Mesodermal cell (in vitro differentiated cells): ENCODE measurements around the gene RNU6-9.

Experiments used
- H3K27ac ChIP-seq: 2 replicates; pipeline ENCODE4 v1.7.0; 2013; ENCODE audit warnings: mild to moderate bottlenecking, low read depth, low read length, moderate library complexity; ENCODE audit not compliant: severe bottlenecking
- H3K36me3 ChIP-seq: 2 replicates; pipeline ENCODE4 v1.7.1; 2013; ENCODE audit warnings: mild to moderate bottlenecking, low read length, moderate library complexity; ENCODE audit not compliant: control insufficient read depth, insufficient read depth
- H3K4me1 ChIP-seq: one replicate; pipeline ENCODE4 v1.7.1; 2013; ENCODE audit warnings: mild to moderate bottlenecking, low read length; ENCODE audit not compliant: insufficient read depth, control insufficient read depth, poor library complexity, severe bottlenecking
- H3K4me3 ChIP-seq: 2 replicates; pipeline ENCODE4 v1.7.0; 2013; ENCODE audit warnings: low read length, control low read depth, mild to moderate bottlenecking; ENCODE audit not compliant: insufficient read depth, poor library complexity, severe bottlenecking; ENCODE audit errors: extremely low read depth
- H3K9me3 ChIP-seq: 2 replicates; pipeline ENCODE4 v1.7.1; 2013; ENCODE audit warnings: mild to moderate bottlenecking, low read length, moderate library complexity; ENCODE audit not compliant: control insufficient read depth
- WGBS, 2 experiments: methylation state at CpG; one replicate each; pipeline ENCODE4 v1.1.5; 2013; ENCODE audit warnings: missing lambda C conversion rate in 2 of 2; ENCODE audit not compliant: insufficient coverage in 2 of 2; 5-methylcytosine and 5-hydroxymethylcytosine counted together

The RNU6-9 gene

DNA sequence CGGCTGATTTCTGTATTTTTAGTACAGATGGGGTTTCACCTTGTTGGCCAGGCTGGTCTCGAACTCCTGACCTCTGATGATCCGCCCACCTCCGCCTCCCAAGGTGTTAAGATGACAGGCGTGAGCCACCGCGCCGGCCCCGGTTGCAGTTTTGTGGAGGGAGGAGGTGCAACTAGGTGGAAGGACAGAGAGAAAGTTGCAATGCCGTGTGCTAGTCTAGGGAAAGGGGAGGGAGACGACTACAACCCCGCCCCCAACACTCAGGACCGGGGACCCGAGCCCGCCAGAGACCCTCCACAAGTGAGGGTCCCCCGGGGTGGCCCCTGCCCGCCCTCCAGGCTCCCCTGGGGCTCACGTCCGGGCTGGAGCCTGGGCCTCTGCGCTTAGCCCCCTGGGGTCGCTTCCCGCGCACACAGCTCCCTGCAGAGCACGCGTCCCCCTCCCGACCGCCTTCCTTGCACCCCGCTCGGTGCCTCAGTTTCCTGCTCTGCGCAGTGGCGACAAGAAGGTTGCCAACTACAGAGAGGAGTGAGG is 31.3 kb downstream of the RNU6-9 start:
- Histone ChIP-seq H3K4me1 (peaks cover 4% of the 10 kb centered on the region), H3K4me3 (peak overlapping the region; percentile 99), H3K36me3 (peaks cover 22% of the 10 kb centered on the region), H3K27ac (peak overlapping the region; percentile 95), H3K9me3 (no peaks in the 10 kb centered on the region)
- 8 to 16% methylated on average over 24 to 26 of the region's 31 CpGs for WGBS, 2 experiments

DNA sequence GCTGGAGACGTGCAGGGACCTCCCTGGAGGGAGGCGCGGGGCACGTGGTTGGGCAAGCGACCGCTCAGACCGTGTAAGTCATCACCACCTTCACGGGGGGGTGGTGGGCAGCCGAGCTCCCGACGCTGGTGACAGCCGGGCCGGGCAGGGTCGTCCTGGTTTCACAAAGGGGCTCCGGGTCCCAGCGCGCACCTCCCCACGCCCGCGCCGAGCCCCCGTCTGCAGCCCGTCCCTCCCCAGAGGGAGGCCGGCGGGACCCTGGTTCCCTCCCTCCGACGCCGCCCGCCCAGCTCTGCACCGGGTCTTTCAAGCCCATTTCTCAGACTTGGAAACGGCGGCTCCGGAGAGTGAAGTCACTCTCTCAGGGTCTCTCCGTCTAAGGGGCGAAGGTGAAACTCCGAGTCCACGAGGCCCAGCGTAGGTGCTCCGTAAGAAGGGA is 31.8 kb downstream of the RNU6-9 start:
- WGBS, 2 experiments, result 1% methylated on average over 34 to 35 of the region's 39 CpGs
- peaks cover 27% of the 10 kb centered on the region for H3K36me3 ChIP-seq
- peaks cover 4% of the 10 kb centered on the region for H3K4me1 ChIP-seq
- peak overlapping the region; percentile 95 for H3K27ac ChIP-seq
- no peaks in the 10 kb centered on the region for H3K9me3 ChIP-seq
- peak overlapping the region; percentile 99 for H3K4me3 ChIP-seq

DNA sequence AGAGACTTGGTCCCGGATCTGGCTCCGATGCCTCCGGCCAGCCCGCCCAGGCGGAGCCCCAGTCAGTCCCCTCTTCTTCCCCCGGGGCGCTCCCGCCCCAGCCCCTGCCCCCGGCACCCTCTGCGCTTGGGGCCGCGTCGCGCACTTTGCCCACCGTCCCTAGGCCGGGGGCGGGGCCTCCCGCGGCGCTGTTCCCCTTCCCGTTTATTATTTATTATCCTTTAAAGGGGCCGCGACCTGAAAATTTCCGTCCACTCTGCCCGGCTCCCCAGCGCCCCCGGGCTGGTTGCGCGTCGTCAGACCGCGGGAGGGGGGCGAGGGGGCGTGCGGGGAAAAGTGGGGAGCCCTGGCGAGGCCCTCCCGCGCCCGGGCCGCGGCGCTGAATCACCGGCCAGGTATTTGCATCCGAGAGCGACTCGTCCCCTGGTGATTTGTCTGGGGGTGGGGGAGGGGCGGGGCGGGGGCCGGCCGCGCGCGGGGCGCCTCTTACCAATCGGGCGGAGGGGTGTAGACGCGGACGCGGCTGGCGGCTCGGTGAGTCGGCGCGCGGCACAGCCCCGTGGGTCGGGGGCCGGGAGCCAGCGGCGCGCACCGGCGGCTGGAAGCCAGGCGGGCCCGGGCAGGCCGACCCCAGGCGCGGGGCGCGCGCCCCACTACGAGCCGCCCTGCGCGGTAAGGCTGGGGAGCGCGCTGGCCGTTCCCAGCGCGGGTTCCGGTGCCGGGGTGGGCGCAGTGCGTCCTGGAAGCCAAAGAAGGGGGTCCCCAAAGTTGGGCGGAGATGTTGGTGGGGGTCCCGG is 32.4 kb downstream of the RNU6-9 start, which contains the start of gene ARID3A:
ARID3A (plus strand) TSS at position 510 of the 797 bp plus-strand sequence. CDS start 3,494 bp downstream, outside the sequence.
- H3K4me3 ChIP-seq, result peak within 1 kb of the TSS; percentile 99
- peak within 1 kb of the TSS; percentile 95 for H3K27ac ChIP-seq
- no peaks in the 10 kb centered on the region for H3K9me3 ChIP-seq
- 0% methylated on average over 46 to 71 of the region's 97 CpGs for WGBS, 2 experiments
- peaks cover 4% of the 10 kb centered on the region for H3K4me1 ChIP-seq
- peaks cover 32% of the 10 kb centered on the region for H3K36me3 ChIP-seq

DNA sequence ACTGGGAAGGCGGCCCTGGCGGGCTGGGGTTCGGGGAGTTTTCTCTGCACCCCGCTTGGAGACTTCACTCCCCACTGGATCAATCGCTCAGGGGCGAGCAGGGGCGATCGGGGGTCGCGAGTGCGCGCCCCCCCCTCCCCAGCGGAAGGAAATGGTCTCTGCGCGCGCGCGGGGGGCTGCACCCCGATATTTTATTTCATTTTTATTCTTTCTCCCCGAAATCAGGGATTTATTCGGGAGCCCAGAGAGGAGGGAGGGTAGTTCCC is 33.0 kb downstream of the RNU6-9 start:
- peaks cover 37% of the 10 kb centered on the region for H3K36me3 ChIP-seq
- peaks cover 4% of the 10 kb centered on the region for H3K4me1 ChIP-seq
- 0% methylated on average over 1 to 7 of the region's 21 CpGs for WGBS, 2 experiments
- H3K4me3 ChIP-seq, result peak overlapping the region; percentile 99
- H3K9me3 ChIP-seq, result no peaks in the 10 kb centered on the region
- H3K27ac ChIP-seq, result peak overlapping the region; percentile 86

DNA sequence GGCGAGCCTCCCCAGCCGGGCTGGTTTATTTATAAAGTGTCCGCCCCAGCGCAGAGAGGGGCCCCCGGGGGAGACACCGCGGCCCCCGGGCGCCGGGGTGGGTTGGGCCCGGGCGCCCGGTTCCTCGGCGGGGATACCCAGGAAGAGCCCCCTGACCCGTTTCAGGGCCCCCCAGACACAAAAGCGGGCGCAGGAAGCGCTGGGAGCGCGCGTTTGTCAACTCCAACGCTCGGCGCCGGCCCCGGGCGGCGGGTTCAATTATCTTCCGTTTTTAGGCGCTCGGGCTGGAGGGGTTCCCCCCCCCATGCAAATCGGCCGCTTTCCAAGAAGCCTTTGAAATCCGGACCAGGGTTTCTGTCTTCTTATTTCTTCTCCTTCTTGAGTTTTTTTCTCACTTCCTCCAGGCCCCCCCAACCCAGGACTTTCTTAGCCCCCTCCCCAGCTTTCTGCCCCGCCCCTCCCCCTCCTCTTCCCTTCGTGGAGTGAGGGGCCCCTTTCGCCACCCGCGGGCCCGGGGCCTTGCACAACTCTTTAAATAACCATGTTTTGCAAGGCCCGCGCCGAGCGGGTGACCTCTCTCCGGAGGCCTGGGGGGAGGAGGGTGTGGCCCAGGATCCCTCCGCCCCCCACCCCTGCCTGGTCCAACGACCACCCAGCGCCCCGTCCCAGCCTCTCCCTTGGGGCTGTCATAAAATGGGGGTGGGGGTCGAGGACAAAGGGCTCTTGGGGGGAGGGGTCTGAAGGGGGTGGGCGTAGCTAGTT is 33.5 kb downstream of the RNU6-9 start:
- peaks cover 41% of the 10 kb centered on the region for H3K36me3 ChIP-seq
- no peaks in the 10 kb centered on the region for H3K9me3 ChIP-seq
- peaks cover 4% of the 10 kb centered on the region for H3K4me1 ChIP-seq
- peak overlapping the region; percentile 99 for H3K4me3 ChIP-seq
- WGBS, 2 experiments, result 0% methylated on average over 30 to 33 of the region's 52 CpGs
- peak overlapping the region; percentile 86 for H3K27ac ChIP-seq

GRCh38 chr19:927351-927779 is 34.1 kb downstream of the RNU6-9 start:
- peaks cover 47% of the 10 kb centered on the region for H3K36me3 ChIP-seq
- 2% methylated on average over 6 of the region's 15 CpGs; no CpG with 5 or more reads in 1 of the 2 experiments for WGBS, 2 experiments
- H3K9me3 ChIP-seq, result no peaks in the 10 kb centered on the region
- H3K27ac ChIP-seq, result peak overlapping the region; percentile 86
- peaks cover 5% of the 10 kb centered on the region for H3K4me1 ChIP-seq
- H3K4me3 ChIP-seq, result peak overlapping the region; percentile 99

- H3K9me3 ChIP-seq, result no peaks in the 10 kb centered on the region
- H3K4me1 ChIP-seq, result peaks cover 10% of the 10 kb centered on the region
- peak overlapping the region; percentile 86 for H3K27ac ChIP-seq
- WGBS, 2 experiments, result 63 to 85% methylated on average over 6 to 8 of the region's 12 CpGs
- H3K4me3 ChIP-seq, result peak overlapping the region; percentile 99
- peaks cover 49% of the 10 kb centered on the region for H3K36me3 ChIP-seq
Measured at GRCh38 chr19:927780-928401, 34.6 kb downstream of the RNU6-9 start.

GRCh38 chr19:928471-929202 is 35.4 kb downstream of the RNU6-9 start:
- H3K27ac ChIP-seq, result peak overlapping the region; percentile 86
- H3K36me3 ChIP-seq, result peaks cover 52% of the 10 kb centered on the region
- H3K9me3 ChIP-seq, result no peaks in the 10 kb centered on the region
- H3K4me3 ChIP-seq, result no peak overlapping the region
- WGBS, 2 experiments, result 90 to 92% methylated on average over 13 to 18 of the region's 18 CpGs
- H3K4me1 ChIP-seq, result peaks cover 16% of the 10 kb centered on the region

- 97 to 98% methylated on average over 27 to 29 of the region's 51 CpGs for WGBS, 2 experiments
- peaks cover 19% of the 10 kb centered on the region for H3K4me1 ChIP-seq
- H3K4me3 ChIP-seq, result no peak overlapping the region
- H3K36me3 ChIP-seq, result peaks cover 59% of the 10 kb centered on the region
- no peak overlapping the region for H3K27ac ChIP-seq
- H3K9me3 ChIP-seq, result no peaks in the 10 kb centered on the region
Measured at GRCh38 chr19:929203-929890, 36.1 kb downstream of the RNU6-9 start.
